Muscle layer of colon (tissue), 2 donors: ENCODE measurements around the gene TGFBR3.
"Not testable (repeated sequence)": the region's sequence is repeated elsewhere in the genome, so short reads cannot be mapped to it uniquely, and the experiment has no call there.

Experiments used
- H3K27ac ChIP-seq: one replicate; pipeline ENCODE4 v1.7.0; 2013; ENCODE audit warnings: low read depth, mild to moderate bottlenecking, low read length, moderate library complexity
- H3K27me3 ChIP-seq, 2 donors: one replicate each; pipeline ENCODE4 v1.7.0; 2013; ENCODE audit warnings: low read length in 2 of 2, mild to moderate bottlenecking in 2 of 2; ENCODE audit not compliant: insufficient read depth in 2 of 2, control insufficient read depth in 1 of 2
- H3K36me3 ChIP-seq: one replicate; pipeline ENCODE4 v1.7.0; 2013; ENCODE audit warnings: mild to moderate bottlenecking, low read length; ENCODE audit not compliant: insufficient read depth
- H3K4me1 ChIP-seq: one replicate; pipeline ENCODE4 v1.7.0; 2013; ENCODE audit warnings: mild to moderate bottlenecking, low read length; ENCODE audit not compliant: insufficient read depth
- H3K4me3 ChIP-seq, 2 donors: one replicate each; pipeline ENCODE4 v1.7.0; 2013; ENCODE audit warnings: low read length in 2 of 2, low read depth in 1 of 2, mild to moderate bottlenecking in 1 of 2, moderate library complexity in 1 of 2
- H3K9ac ChIP-seq: one replicate; pipeline ENCODE4 v1.7.0; 2013; ENCODE audit warnings: low read length
- H3K9me3 ChIP-seq: one replicate; pipeline ENCODE4 v1.7.0; 2013; ENCODE audit warnings: mild to moderate bottlenecking, low read length
- donor health status: abdominal sarcoma.
- donor health status: Adenocarcinoma of cecum.

Gene TGFBR3

DNA sequence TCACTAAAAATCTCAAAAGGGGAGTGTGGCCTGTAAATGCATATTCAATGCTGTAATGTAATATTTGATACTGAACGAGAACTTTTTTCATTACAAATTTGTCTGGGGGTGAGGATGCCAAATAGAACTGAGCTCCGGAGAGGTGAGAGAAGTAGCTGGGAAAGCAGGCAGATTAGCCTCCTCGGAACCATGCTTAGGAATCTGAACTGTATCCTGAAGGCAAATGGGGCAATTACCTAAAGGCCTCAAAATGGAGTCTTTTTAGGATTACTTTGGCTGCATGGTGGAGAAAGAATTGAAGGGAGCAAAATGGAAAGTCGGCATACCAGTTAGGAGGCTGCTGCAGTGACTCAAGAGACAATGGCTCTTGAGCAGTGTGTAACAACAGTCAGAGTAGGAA, 206.5 kb downstream of the TGFBR3 start:
- Histone ChIP-seq H3K9ac (no peak overlapping the region), H3K27ac (no peak overlapping the region), H3K36me3 (peaks cover 15% of the 10 kb centered on the region), H3K4me3 (no peak overlapping the region), H3K27me3 (no peaks in the 10 kb centered on the region), H3K9me3 (no peaks in the 10 kb centered on the region), H3K4me1 (peaks cover 7% of the 10 kb centered on the region)

DNA sequence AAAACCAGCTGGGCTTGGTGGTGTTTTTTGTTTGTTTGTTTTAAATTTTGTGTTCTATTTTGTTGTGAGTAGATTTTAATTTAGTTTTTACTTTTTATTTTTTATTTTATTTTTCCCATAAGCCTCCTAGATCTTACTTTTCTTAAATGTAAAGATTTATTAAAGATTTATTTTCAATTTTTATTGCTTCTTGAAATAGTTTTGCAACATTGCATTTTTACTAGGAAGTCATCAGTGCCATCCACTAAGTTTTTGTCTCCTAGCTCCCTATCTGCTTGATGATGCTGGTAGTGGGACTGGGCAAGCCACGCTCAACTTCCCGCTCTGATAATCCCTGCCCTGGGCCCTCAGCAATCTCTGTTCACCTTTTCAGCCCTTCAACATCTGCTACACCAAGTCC, 209.9 kb downstream of the TGFBR3 start:
- no peaks in the 10 kb centered on the region for H3K4me1 ChIP-seq
- no peak overlapping the region for H3K27ac ChIP-seq
- H3K27me3 ChIP-seq: no peaks in the 10 kb centered on the region
- no peaks in the 10 kb centered on the region for H3K9me3 ChIP-seq
- no peak overlapping the region for H3K4me3 ChIP-seq
- no peak overlapping the region for H3K9ac ChIP-seq
- no peaks in the 10 kb centered on the region for H3K36me3 ChIP-seq

DNA sequence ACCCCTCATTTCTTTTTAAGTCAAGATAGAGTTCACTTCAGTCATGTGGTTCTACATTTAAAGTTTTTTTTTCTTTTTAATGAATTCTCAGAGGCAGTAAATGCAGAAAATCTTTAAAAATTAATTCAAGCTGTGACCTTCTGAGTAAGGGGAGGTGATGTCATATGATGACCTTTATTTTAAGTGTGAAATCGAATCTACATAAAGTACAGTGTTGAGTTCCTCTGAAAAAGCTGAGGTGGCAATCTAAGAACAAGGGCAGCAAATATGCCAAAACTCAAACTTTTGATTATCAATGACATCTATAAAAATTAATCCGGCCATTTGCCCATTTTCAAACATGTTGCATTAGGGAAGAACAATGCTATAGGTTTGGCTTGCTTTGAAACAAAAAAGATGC, 211.8 kb downstream of the TGFBR3 start:
- Histone ChIP-seq H3K36me3 (no peaks in the 10 kb centered on the region), H3K27ac (no peak overlapping the region), H3K4me1 (no peaks in the 10 kb centered on the region), H3K4me3 (no peak overlapping the region), H3K9me3 (no peaks in the 10 kb centered on the region), H3K27me3 (no peaks in the 10 kb centered on the region), H3K9ac (no peak overlapping the region)

DNA sequence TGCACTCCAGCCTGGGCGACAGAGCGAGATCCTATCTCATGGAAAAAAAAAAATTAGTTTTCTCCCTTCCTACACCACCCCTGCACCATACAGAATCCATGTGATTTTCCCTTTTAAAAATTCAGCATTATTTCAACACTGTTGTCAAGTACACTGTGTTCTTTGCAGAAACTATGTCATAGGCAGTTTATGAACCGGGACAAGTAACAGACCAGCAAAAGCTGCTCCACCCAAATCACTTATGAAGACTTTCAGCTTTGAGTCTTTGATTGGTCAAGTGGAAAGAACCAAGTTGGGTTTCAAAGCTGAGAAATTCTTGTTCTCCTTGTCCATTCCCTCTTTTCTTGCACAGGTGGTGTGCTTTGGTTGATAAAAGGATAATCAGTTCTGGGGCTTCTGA, 212.3 kb downstream of the TGFBR3 start:
- H3K9ac ChIP-seq: no peak overlapping the region
- no peaks in the 10 kb centered on the region for H3K27me3 ChIP-seq
- no peak overlapping the region for H3K27ac ChIP-seq
- H3K9me3 ChIP-seq: no peaks in the 10 kb centered on the region
- H3K36me3 ChIP-seq: no peaks in the 10 kb centered on the region
- H3K4me3 ChIP-seq: no peak overlapping the region
- no peaks in the 10 kb centered on the region for H3K4me1 ChIP-seq

DNA sequence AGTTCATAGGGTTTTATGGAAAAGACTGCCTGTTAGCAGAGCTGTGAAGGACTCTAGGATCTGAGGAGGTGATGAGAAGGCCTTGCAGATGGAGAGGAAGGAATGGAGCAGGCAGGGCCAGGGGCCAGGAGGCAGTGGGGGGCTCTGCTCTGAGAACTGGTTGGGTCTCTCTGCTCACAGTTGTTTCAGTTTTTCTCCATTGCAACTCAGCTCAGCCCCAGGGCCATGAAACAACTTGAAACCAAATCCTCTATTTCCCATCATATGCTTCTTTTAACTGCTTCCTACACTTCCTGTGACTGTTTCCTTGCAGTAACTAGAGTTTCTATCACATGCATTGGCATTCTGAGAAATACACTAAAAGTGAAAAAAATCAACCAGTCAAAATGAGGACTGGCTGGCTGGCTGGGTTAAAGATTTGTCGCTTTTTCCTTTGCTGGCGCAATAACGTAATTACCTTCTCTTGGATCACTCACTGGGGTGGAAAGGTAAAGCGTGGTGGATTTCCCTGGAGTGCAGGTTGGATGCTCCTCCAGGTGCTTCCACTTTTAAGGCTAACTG, 213.3 kb downstream of the TGFBR3 start:
- Histone ChIP-seq H3K36me3 (no peaks in the 10 kb centered on the region), H3K9me3 (no peaks in the 10 kb centered on the region), H3K27ac (no peak overlapping the region), H3K4me1 (no peaks in the 10 kb centered on the region), H3K9ac (no peak overlapping the region), H3K4me3 (no peak overlapping the region), H3K27me3 (no peaks in the 10 kb centered on the region)

DNA sequence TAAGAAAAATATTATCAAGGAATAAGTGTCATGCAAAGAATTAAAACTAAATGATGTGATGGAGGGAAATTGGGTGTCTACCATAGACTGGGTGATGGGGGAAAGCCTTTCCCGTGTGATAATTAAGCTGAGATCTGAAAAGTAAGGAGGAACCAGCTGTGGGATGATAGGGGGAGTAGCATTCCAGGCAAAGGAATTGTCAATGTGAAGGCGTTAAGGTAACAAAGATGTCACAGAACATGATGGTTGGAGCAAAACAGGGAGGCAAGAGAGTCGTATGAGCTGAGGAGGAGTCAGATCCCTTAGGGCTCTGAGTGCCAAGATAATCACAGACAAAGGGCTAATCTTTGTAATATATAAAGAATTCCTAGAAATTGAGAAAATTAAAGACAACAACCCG, 215.2 kb downstream of the TGFBR3 start:
- H3K4me1 ChIP-seq: no peaks in the 10 kb centered on the region

DNA sequence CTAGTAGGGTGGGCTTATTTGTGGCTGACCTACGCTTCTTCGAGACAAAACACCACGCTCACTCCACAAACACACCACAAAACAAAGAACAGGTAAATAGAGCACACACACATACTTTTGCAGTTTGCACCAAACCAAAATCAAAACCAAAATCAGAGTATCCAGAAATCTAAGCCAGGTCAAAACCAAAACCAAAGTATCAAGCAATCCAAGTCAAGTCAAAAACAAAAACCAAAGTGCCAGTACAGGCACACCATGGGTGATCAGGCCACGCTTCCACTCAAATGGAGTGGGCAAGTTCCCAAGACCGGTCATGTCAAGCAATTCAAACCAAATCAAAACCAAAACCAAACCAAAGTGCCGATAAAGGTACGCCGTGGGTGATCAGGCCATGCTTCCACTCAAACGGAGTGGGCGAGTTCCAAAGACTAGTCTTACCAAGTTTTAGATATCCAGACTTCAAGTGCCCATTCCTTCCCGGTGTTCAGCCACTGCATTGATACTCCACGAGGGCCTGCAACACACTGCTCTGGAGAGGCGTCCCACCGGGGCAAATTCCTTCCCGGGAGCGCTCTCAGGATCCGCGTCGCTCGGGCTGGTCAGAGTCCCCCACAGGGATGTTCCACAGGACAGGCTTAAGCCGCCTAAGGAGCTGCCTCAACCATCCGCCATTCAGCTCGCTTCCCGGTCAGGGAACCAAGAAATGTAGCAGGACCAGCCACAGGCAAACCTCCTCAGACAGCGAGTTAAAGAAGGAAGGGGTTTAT, 216.2 kb downstream of the TGFBR3 start:
- Histone ChIP-seq H3K27me3 (no peaks in the 10 kb centered on the region), H3K27ac (no peak overlapping the region), H3K9ac (no peak overlapping the region), H3K9me3 (no peaks in the 10 kb centered on the region), H3K36me3 (no peaks in the 10 kb centered on the region), H3K4me3 (no peak overlapping the region), H3K4me1 (no peaks in the 10 kb centered on the region)

More for the DNA sequence above, 215.2 kb downstream of the TGFBR3 start:
- Histone ChIP-seq H3K36me3 (no peaks in the 10 kb centered on the region), H3K4me3 (no peak overlapping the region), H3K9ac (no peak overlapping the region), H3K27me3 (no peaks in the 10 kb centered on the region), H3K27ac (no peak overlapping the region), H3K9me3 (no peaks in the 10 kb centered on the region)

DNA sequence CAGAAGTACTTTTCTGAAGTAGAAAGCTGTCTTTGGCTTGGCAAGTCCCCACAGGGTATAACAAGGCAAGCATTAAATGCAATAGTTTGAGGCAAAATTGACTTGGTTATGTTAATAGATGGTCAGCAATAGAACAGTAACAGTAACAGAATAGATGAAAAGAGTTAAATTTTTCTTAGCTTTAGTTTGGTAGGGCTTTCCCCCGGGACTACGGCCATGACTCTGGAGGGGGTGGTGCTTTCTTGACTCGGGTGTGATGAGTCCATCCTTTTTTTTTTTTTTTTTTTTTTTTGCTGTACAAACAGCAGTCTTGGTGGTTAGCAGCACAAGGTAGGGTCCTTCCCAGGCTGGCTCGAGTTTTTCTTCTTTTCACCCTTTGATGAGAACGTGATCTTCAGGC, 219.3 kb downstream of the TGFBR3 start:
- not testable (repeated sequence) for H3K9ac ChIP-seq, H3K4me3 ChIP-seq, H3K27ac ChIP-seq, H3K27me3 ChIP-seq, H3K9me3 ChIP-seq, H3K4me1 ChIP-seq, H3K36me3 ChIP-seq

DNA sequence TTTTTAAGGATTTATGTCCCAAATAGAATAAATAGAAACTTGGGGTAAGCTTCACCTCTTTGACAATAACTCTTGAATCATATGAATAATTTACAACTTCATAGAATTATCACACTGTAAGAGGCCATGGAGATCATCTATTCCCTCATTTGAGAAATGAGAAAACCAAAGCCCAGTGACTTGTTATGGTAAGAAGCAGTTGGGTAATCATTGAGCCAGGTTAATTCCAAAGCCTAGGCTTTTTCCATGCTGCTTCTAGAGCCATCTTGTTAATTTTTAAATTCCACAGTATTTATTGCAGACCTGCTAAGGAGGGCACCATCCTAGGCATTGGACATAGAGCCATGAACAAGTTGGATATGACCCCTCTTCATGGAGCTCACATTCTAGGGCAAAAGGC, 224.8 kb downstream of the TGFBR3 start:
- no peaks in the 10 kb centered on the region for H3K36me3 ChIP-seq
- H3K4me1 ChIP-seq: no peaks in the 10 kb centered on the region
- H3K9me3 ChIP-seq: peaks cover 4% of the 10 kb centered on the region

DNA sequence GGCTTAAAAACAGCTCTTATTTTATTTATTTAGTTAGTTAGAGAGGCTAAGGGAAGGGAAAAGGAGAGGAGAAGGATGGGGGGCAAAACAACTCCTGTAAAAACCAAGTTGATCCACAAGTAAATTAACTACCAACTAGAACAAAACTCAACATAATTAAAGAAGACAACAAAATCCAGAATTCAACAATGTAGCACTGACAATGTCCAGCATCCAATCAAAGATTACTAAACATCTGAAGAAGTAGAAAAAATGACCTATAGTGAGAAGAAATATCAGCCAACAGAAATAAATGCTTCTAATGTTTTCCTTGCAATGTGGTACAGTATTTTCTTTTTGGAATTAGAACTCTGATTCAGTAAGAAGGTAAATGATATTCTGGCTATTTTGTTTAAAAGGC, 225.2 kb downstream of the TGFBR3 start:
- Histone ChIP-seq H3K27me3 (no peaks in the 10 kb centered on the region), H3K4me1 (no peaks in the 10 kb centered on the region), H3K9ac (no peak overlapping the region), H3K27ac (no peak overlapping the region), H3K9me3 (peaks cover 4% of the 10 kb centered on the region), H3K4me3 (no peak overlapping the region), H3K36me3 (no peaks in the 10 kb centered on the region)

More for the DNA sequence above, 224.8 kb downstream of the TGFBR3 start:
- H3K4me3 ChIP-seq: no peak overlapping the region
- no peak overlapping the region for H3K27ac ChIP-seq
- no peaks in the 10 kb centered on the region for H3K27me3 ChIP-seq
- H3K9ac ChIP-seq: no peak overlapping the region

DNA sequence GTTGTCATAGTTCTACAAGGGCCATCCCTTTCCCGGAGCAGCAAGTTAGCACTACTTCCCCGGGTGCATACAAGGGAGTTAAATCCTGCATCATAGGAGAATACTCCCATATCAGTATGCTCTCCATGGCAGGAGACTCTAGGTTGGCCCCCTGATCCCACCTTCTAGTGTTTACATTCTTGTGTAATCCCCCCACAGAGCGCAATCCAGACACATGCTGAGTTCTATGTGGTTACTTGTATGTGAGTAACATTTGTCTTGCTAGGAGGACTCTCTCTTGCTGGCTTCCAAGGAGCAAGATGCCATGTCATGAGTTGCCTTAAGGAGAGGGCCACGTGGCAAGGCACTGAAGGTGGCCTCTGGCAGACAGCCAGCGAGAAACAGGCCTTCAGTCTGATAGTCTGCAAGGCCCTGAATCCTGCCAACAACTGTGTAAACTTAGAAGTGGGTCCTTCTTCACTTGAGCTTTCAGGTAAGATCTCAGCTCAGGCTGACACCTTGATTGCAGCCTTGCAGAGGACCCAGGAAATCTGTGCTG, 230.0 kb downstream of the TGFBR3 start:
- H3K27me3 ChIP-seq: no peaks in the 10 kb centered on the region

DNA sequence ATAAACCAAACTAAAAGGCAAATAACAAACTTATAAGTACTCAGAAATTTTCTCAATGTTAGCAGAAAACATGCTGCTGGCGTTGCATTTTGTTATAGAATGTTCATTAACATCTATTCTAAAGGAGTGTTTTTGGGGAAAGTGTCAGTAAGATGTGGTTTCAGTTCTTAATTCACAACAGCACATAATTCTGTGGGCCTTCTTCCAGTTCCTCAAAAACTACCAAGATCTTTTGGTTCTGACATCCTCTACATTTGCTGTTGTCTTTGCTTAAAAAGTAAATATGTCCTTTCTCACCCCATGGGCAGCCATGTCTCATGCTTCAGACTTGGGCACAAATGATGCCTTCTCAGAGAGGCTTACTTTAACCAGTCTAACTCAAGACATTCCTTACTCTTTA, 232.8 kb downstream of the TGFBR3 start:
- Histone ChIP-seq H3K4me3 (no peak overlapping the region), H3K4me1 (peaks cover 16% of the 10 kb centered on the region), H3K27ac (no peak overlapping the region), H3K9ac (no peak overlapping the region), H3K36me3 (no peaks in the 10 kb centered on the region), H3K27me3 (no peaks in the 10 kb centered on the region), H3K9me3 (no peaks in the 10 kb centered on the region)

More for the DNA sequence above, 230.0 kb downstream of the TGFBR3 start:
- no peak overlapping the region for H3K27ac ChIP-seq
- H3K9me3 ChIP-seq: peaks cover 4% of the 10 kb centered on the region
- no peak overlapping the region for H3K9ac ChIP-seq
- no peak overlapping the region for H3K4me3 ChIP-seq
- no peaks in the 10 kb centered on the region for H3K36me3 ChIP-seq
- H3K4me1 ChIP-seq: peaks cover 10% of the 10 kb centered on the region
